ENCODE data around the gene OAS2.

OAS2 gene

DNA sequence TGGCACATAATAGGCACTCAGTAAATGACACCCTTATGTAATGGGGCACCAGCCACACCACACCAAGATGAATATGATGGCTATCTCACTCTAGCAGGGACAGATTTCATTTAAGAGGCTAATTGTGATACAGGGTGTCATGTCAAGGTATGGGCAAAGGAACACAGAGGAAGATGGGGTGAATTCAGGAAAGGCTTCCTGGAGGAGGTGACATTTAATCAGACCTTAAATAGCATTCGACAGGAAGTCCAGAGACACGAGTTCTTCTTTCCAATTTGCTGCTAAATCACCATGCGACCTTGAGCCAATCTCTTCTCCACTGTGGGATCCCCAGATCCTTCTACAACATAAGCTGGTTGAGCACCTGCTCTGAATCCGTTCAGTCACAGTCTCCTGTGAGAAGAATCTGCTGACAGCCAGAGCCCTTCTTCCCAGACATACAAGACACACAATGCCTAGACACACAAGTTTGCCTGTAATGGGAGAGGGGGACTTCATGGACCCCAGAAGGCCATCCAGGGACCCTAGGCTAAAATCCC is 76.7 kb downstream of the OAS2 start:
- H3K4me3 ChIP-seq (ENCODE audit: low read length in 2 of 2) = no peak overlapping the region
- peaks cover 14 to 21% of the 10 kb centered on the region in 2 donors for H3K27me3 ChIP-seq (ENCODE audit: control insufficient read depth in 2 of 2, insufficient read depth in 2 of 2, low read length in 2 of 2)
- no peak overlapping the region for H3K9ac ChIP-seq (ENCODE audit: low read depth in 1 of 2, low read length in 2 of 2)
- H3K4me1 ChIP-seq (ENCODE audit: control insufficient read depth in 2 of 2, insufficient read depth in 2 of 2, low read length in 2 of 2) = no peaks in the 10 kb centered on the region
- H3K36me3 ChIP-seq (ENCODE audit: control insufficient read depth in 2 of 2, insufficient read depth in 2 of 2, low read length in 2 of 2) = no peaks in the 10 kb centered on the region
- no peak overlapping the region for H3K27ac ChIP-seq (ENCODE audit: low read depth in 2 of 2, low read length in 2 of 2)
- no peaks in the 10 kb centered on the region for H3K9me3 ChIP-seq (ENCODE audit: control insufficient read depth in 2 of 2, low read length in 2 of 2)

GRCh38 chr12:113055594-113056380 is 77.5 kb downstream of the OAS2 start:
- no peak overlapping the region for H3K27ac ChIP-seq (ENCODE audit: low read depth in 2 of 2, low read length in 2 of 2)
- no peaks in the 10 kb centered on the region for H3K4me1 ChIP-seq (ENCODE audit: control insufficient read depth in 2 of 2, insufficient read depth in 2 of 2, low read length in 2 of 2)
- no peak overlapping the region for H3K9ac ChIP-seq (ENCODE audit: low read depth in 1 of 2, low read length in 2 of 2)
- H3K27me3 ChIP-seq (ENCODE audit: control insufficient read depth in 2 of 2, insufficient read depth in 2 of 2, low read length in 2 of 2) = peaks cover 14 to 21% of the 10 kb centered on the region in 2 donors
- peak overlapping the region in 1 of 2 donors; percentile 15 for H3K4me3 ChIP-seq (ENCODE audit: low read length in 2 of 2)
- H3K36me3 ChIP-seq (ENCODE audit: control insufficient read depth in 2 of 2, insufficient read depth in 2 of 2, low read length in 2 of 2) = no peaks in the 10 kb centered on the region
- H3K9me3 ChIP-seq (ENCODE audit: control insufficient read depth in 2 of 2, low read length in 2 of 2) = no peaks in the 10 kb centered on the region

- no peaks in the 10 kb centered on the region for H3K4me1 ChIP-seq (ENCODE audit: control insufficient read depth in 2 of 2, insufficient read depth in 2 of 2, low read length in 2 of 2)
- H3K4me3 ChIP-seq (ENCODE audit: low read length in 2 of 2) = peak overlapping the region in 1 of 2 donors; percentile 15
- no peak overlapping the region for H3K9ac ChIP-seq (ENCODE audit: low read depth in 1 of 2, low read length in 2 of 2)
- H3K9me3 ChIP-seq (ENCODE audit: control insufficient read depth in 2 of 2, low read length in 2 of 2) = no peaks in the 10 kb centered on the region
- peaks cover 14 to 21% of the 10 kb centered on the region in 2 donors for H3K27me3 ChIP-seq (ENCODE audit: control insufficient read depth in 2 of 2, insufficient read depth in 2 of 2, low read length in 2 of 2)
- no peak overlapping the region for H3K27ac ChIP-seq (ENCODE audit: low read depth in 2 of 2, low read length in 2 of 2)
- H3K36me3 ChIP-seq (ENCODE audit: control insufficient read depth in 2 of 2, insufficient read depth in 2 of 2, low read length in 2 of 2) = no peaks in the 10 kb centered on the region
Measured at GRCh38 chr12:113056381-113056630, 78.0 kb downstream of the OAS2 start.

DNA sequence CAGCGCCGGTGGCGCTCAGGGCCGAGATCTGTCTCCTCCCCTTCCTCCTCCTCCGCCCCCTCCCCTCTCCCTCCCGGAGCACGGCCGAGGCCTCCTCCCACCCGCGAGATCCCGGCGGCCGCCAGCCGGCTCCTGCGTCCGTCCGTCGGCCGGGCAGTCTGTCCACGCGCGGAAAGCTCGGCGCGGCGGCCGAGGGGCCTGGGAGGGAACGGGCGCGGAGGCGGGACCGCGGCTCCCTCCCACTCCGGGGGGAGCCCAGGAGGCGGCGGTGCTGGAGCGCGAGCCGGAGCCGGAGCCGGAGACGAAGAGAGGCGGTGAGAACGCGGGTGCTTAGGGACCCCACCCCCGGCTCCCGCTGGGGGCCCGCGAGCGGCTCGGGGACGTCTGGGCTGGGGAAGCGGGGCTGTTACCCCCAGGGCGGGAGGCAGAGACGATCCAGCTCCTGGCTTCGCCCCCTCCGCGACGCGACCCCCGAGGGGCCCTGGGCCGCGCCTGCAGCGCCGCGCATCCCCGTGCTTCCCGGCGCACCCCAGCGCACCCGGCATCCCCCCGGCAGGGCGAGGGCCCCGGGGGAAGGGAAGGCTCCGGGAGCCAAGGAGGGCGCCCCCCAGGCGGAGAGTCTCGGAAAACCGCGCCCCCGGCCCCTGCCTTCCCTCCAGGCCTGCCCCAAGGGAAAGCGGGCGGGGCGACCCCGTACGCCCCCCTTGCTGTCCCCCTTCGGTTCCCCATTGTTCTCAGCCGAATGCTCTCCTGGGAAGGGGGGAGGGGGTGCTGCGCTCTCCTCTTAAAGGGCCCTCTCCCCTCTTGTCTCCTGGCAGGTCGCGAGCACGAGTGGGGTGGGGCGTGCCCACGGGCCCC is 78.5 kb downstream of the OAS2 start, which contains the start of gene DTX1:
Gene DTX1, plus strand, starts transcription at position 100 of the 858 bp plus-strand sequence. CDS start 1,463 bp downstream, outside the sequence.
- peaks cover 14 to 21% of the 10 kb centered on the region in 2 donors for H3K27me3 ChIP-seq (ENCODE audit: control insufficient read depth in 2 of 2, insufficient read depth in 2 of 2, low read length in 2 of 2)
- H3K4me3 ChIP-seq (ENCODE audit: low read length in 2 of 2) = peak within 1 kb of the TSS; percentile 43 to 44
- no peaks in the 10 kb centered on the region for H3K9me3 ChIP-seq (ENCODE audit: control insufficient read depth in 2 of 2, low read length in 2 of 2)
- no peak within 1 kb of the TSS for H3K9ac ChIP-seq (ENCODE audit: low read depth in 1 of 2, low read length in 2 of 2)
- no peak within 1 kb of the TSS for H3K27ac ChIP-seq (ENCODE audit: low read depth in 2 of 2, low read length in 2 of 2)
- no peaks in the 10 kb centered on the region for H3K4me1 ChIP-seq (ENCODE audit: control insufficient read depth in 2 of 2, insufficient read depth in 2 of 2, low read length in 2 of 2)
- no peaks in the 10 kb centered on the region for H3K36me3 ChIP-seq (ENCODE audit: control insufficient read depth in 2 of 2, insufficient read depth in 2 of 2, low read length in 2 of 2)

DNA sequence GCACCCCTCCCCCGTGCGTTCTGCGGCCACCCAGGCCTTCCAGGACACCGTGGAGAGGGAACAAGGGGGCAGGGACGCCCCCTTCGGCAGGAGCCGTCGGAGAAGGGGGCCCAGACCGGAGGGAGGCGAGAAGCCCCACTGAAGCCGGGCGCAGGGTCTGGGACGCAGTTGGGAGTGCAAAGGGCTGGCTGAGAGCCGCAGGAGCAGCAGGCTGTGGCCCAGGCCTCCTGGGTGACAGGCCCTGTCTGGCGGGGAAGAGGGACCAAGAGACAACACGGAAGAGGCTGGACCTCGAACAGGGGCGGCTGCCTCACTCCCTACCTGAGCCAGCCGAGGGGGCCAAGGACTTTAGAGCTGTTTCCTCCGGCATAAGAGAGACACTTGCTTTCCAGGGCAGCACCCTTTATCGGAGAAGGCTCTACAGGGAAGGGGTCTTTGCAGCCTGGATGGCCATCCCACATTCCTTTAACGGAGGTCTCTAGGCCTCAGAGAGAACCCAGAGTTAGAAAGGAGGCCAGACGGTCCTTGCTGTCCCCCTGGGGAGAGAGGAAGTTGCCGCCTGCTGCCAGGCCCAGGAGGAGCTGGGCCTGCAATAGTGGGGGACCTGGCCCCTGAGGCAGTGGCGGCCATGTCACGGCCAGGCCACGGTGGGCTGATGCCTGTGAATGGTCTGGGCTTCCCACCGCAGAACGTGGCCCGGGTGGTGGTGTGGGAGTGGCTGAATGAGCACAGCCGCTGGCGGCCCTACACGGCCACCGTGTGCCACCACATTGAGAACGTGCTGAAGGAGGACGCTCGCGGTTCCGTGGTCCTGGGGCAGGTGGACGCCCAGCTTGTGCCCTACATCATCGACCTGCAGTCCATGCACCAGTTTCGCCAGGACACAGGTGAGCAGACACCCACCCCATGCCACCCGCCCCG is 79.5 kb downstream of the OAS2 start:
- Histone ChIP-seq H3K4me3 (ENCODE audit: low read length in 2 of 2) (peak overlapping the region in 1 of 2 donors; percentile 13), H3K4me1 (ENCODE audit: control insufficient read depth in 2 of 2, insufficient read depth in 2 of 2, low read length in 2 of 2) (no peaks in the 10 kb centered on the region), H3K27me3 (ENCODE audit: control insufficient read depth in 2 of 2, insufficient read depth in 2 of 2, low read length in 2 of 2) (peaks cover 14 to 23% of the 10 kb centered on the region in 2 donors), H3K27ac (ENCODE audit: low read depth in 2 of 2, low read length in 2 of 2) (no peak overlapping the region), H3K36me3 (ENCODE audit: control insufficient read depth in 2 of 2, insufficient read depth in 2 of 2, low read length in 2 of 2) (no peaks in the 10 kb centered on the region), H3K9me3 (ENCODE audit: control insufficient read depth in 2 of 2, low read length in 2 of 2) (no peaks in the 10 kb centered on the region), H3K9ac (ENCODE audit: low read depth in 1 of 2, low read length in 2 of 2) (no peak overlapping the region)

DNA sequence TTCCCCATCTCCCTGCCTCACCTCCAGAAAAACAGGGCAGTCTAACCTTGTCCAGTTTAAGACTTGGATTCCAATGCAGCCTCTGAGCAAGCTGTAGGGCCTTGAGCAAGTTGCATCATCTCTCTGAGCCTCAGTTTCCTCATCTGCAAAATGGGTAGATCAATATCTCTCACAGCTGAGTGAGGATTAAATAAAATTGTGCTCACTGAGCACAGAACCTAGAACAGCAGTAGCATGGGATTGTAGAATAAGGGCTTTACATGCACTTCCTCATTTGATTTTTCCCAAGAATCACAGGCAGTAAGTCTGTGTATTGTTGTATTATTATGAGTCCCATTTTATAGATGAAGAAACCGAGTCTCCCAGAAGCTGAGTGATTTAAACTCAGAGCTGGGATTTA is 80.2 kb downstream of the OAS2 start:
- peaks cover 14 to 26% of the 10 kb centered on the region in 2 donors for H3K27me3 ChIP-seq (ENCODE audit: control insufficient read depth in 2 of 2, insufficient read depth in 2 of 2, low read length in 2 of 2)
- H3K9ac ChIP-seq (ENCODE audit: low read depth in 1 of 2, low read length in 2 of 2) = no peak overlapping the region
- H3K27ac ChIP-seq (ENCODE audit: low read depth in 2 of 2, low read length in 2 of 2) = no peak overlapping the region
- H3K9me3 ChIP-seq (ENCODE audit: control insufficient read depth in 2 of 2, low read length in 2 of 2) = no peaks in the 10 kb centered on the region
- H3K36me3 ChIP-seq (ENCODE audit: control insufficient read depth in 2 of 2, insufficient read depth in 2 of 2, low read length in 2 of 2) = no peaks in the 10 kb centered on the region
- H3K4me1 ChIP-seq (ENCODE audit: control insufficient read depth in 2 of 2, insufficient read depth in 2 of 2, low read length in 2 of 2) = no peaks in the 10 kb centered on the region
- no peak overlapping the region for H3K4me3 ChIP-seq (ENCODE audit: low read length in 2 of 2)

- Histone ChIP-seq H3K9me3 (ENCODE audit: control insufficient read depth in 2 of 2, low read length in 2 of 2) (no peaks in the 10 kb centered on the region), H3K4me1 (ENCODE audit: control insufficient read depth in 2 of 2, insufficient read depth in 2 of 2, low read length in 2 of 2) (no peaks in the 10 kb centered on the region), H3K27ac (ENCODE audit: low read depth in 2 of 2, low read length in 2 of 2) (no peak overlapping the region), H3K4me3 (ENCODE audit: low read length in 2 of 2) (no peak overlapping the region), H3K36me3 (ENCODE audit: control insufficient read depth in 2 of 2, insufficient read depth in 2 of 2, low read length in 2 of 2) (no peaks in the 10 kb centered on the region), H3K9ac (ENCODE audit: low read depth in 1 of 2, low read length in 2 of 2) (no peak overlapping the region), H3K27me3 (ENCODE audit: control insufficient read depth in 2 of 2, insufficient read depth in 2 of 2, low read length in 2 of 2) (peaks cover 14 to 24% of the 10 kb centered on the region in 2 donors)
Measured at GRCh38 chr12:113059071-113059595, 80.8 kb downstream of the OAS2 start.

GRCh38 chr12:113060336-113060960 is 82.1 kb downstream of the OAS2 start:
- no peak overlapping the region for H3K4me3 ChIP-seq (ENCODE audit: low read length in 2 of 2)
- H3K9ac ChIP-seq (ENCODE audit: low read depth in 1 of 2, low read length in 2 of 2) = no peak overlapping the region
- no peaks in the 10 kb centered on the region for H3K36me3 ChIP-seq (ENCODE audit: control insufficient read depth in 2 of 2, insufficient read depth in 2 of 2, low read length in 2 of 2)
- H3K27me3 ChIP-seq (ENCODE audit: control insufficient read depth in 2 of 2, insufficient read depth in 2 of 2, low read length in 2 of 2) = peaks cover 4 to 24% of the 10 kb centered on the region in 2 donors
- H3K9me3 ChIP-seq (ENCODE audit: control insufficient read depth in 2 of 2, low read length in 2 of 2) = no peaks in the 10 kb centered on the region
- no peaks in the 10 kb centered on the region for H3K4me1 ChIP-seq (ENCODE audit: control insufficient read depth in 2 of 2, insufficient read depth in 2 of 2, low read length in 2 of 2)
- no peak overlapping the region for H3K27ac ChIP-seq (ENCODE audit: low read depth in 2 of 2, low read length in 2 of 2)

GRCh38 chr12:113061061-113061694 is 82.9 kb downstream of the OAS2 start:
- Histone ChIP-seq H3K9ac (ENCODE audit: low read depth in 1 of 2, low read length in 2 of 2) (no peak overlapping the region), H3K27me3 (ENCODE audit: control insufficient read depth in 2 of 2, insufficient read depth in 2 of 2, low read length in 2 of 2) (peaks cover 0 to 17% of the 10 kb centered on the region in 2 donors), H3K27ac (ENCODE audit: low read depth in 2 of 2, low read length in 2 of 2) (no peak overlapping the region), H3K4me3 (ENCODE audit: low read length in 2 of 2) (no peak overlapping the region), H3K9me3 (ENCODE audit: control insufficient read depth in 2 of 2, low read length in 2 of 2) (no peaks in the 10 kb centered on the region), H3K36me3 (ENCODE audit: control insufficient read depth in 2 of 2, insufficient read depth in 2 of 2, low read length in 2 of 2) (no peaks in the 10 kb centered on the region), H3K4me1 (ENCODE audit: control insufficient read depth in 2 of 2, insufficient read depth in 2 of 2, low read length in 2 of 2) (no peaks in the 10 kb centered on the region)

All from mucosa of rectum (tissue), 2 donors.